ENCODE results near the gene RCC1.
"Not testable (repeated sequence)": the region's sequence is repeated elsewhere in the genome, so short reads cannot be mapped to it uniquely, and the experiment has no call there.

Gene RCC1
- 18.7 to 151 (median 44.1) reads per million in 3 experiments for total RNA-seq

GRCh38 chr1:28505406-28506187, at the start of gene RCC1:
Gene RCC1, plus strand, starts transcription at chr1:28506043. Its CDS starts 23,824 bp downstream, at chr1:28529867.
- peak; percentile 97 for DNase-seq

- no peak for DNase-seq
Observed at GRCh38 chr1:28456078-28456477, 49.8 kb upstream of the RCC1 start.

- no peak for DNase-seq
Observed at GRCh38 chr1:28457678-28458077, 48.2 kb upstream of the RCC1 start.

GRCh38 chr1:28458237-28459228, 47.3 kb upstream of the RCC1 start:
- DNase-seq: no peak

GRCh38 chr1:28466226-28466778, 39.5 kb upstream of the RCC1 start:
- DNase-seq: no peak

- DNase-seq: no peak
Observed at GRCh38 chr1:28470146-28470545, 35.7 kb upstream of the RCC1 start.

GRCh38 chr1:28479497-28479896, 26.3 kb upstream of the RCC1 start:
- not testable (repeated sequence) for DNase-seq

- no peak for DNase-seq
Observed at GRCh38 chr1:28480308-28480707, 25.5 kb upstream of the RCC1 start.

GRCh38 chr1:28482138-28482537, 23.7 kb upstream of the RCC1 start:
- no peak for DNase-seq

GRCh38 chr1:28482702-28483101, 23.1 kb upstream of the RCC1 start:
- DNase-seq: no peak

- DNase-seq: no peak
Observed at GRCh38 chr1:28494737-28495136, 11.1 kb upstream of the RCC1 start.

- no peak for DNase-seq
Observed at GRCh38 chr1:28499553-28499952, 6.3 kb upstream of the RCC1 start.

- no peak for DNase-seq
Observed at GRCh38 chr1:28501925-28502324, 3.9 kb upstream of the RCC1 start.

- DNase-seq: no peak
Observed at GRCh38 chr1:28503117-28503516, 2.7 kb upstream of the RCC1 start.

GRCh38 chr1:28506907-28507246, 1.0 kb downstream of the RCC1 start:
- no peak for DNase-seq

GRCh38 chr1:28507247-28507645, 1.4 kb downstream of the RCC1 start:
- no peak for DNase-seq

GRCh38 chr1:28507646-28508434, 2.0 kb downstream of the RCC1 start:
- no peak for DNase-seq

GRCh38 chr1:28508435-28508754, 2.6 kb downstream of the RCC1 start:
- no peak for DNase-seq

- no peak for DNase-seq
Observed at GRCh38 chr1:28509705-28510272, 3.9 kb downstream of the RCC1 start.

GRCh38 chr1:28510273-28510969, 4.6 kb downstream of the RCC1 start:
- DNase-seq: no peak

GRCh38 chr1:28510970-28511440, 5.2 kb downstream of the RCC1 start:
- no peak for DNase-seq

Data from central memory CD4-positive, alpha-beta T cell (primary cell).